GM13976 (cell line): ENCODE results near the gene KCNAB1.
"Not testable (repeated sequence)": the region's sequence is repeated elsewhere in the genome, so short reads cannot be mapped to it uniquely, and the experiment has no call there.

ENCODE experiments used
- DNase-seq: peaks from one replicate; pipeline ENCODE4 v3.0.0; 2012; ENCODE audit warnings: low spot score
- in situ Hi-C: fragments of 300-500 bp; cut with MboI; formaldehyde crosslinking; loops from one replicate; pipeline ENCODE4 v1.12.0; 2022; ENCODE audit warnings: low sequenced_read_pairs, mixed read lengths, inconsistent platforms; ENCODE audit not compliant: unreplicated experiment
- TF ChIP-seq, protein P1 (sequence below): IDR thresholded peaks from 2 replicates; pipeline ENCODE4 v1.5.1; 2012; ENCODE audit warnings: borderline replicate concordance, mild to moderate bottlenecking; ENCODE audit not compliant: insufficient read depth; ENCODE audit errors: extremely low read depth, missing control alignments, control extremely low read depth

KCNAB1 gene

DNA sequence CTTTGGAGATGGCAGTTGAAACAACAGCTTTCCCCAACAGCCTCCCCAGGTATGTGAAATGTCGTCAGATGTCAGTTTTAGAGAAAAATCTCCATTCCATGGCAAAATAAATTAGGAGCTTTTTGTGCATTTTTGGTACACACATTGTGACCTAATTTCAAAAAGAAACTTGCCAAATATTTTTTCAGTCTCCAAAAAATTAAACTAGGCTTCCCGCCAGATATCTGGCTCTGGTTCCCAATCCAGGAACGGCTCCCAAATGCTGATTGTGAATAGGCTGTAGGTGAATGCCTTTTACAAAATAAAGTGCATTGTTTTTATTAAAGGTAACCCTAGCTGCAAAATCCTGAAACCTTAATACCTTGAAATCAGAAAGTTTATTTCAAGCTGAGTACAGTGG, 10.9 kb downstream of the KCNAB1 start:
- DNase-seq = no peak
- TF ChIP-seq, protein P1, sequence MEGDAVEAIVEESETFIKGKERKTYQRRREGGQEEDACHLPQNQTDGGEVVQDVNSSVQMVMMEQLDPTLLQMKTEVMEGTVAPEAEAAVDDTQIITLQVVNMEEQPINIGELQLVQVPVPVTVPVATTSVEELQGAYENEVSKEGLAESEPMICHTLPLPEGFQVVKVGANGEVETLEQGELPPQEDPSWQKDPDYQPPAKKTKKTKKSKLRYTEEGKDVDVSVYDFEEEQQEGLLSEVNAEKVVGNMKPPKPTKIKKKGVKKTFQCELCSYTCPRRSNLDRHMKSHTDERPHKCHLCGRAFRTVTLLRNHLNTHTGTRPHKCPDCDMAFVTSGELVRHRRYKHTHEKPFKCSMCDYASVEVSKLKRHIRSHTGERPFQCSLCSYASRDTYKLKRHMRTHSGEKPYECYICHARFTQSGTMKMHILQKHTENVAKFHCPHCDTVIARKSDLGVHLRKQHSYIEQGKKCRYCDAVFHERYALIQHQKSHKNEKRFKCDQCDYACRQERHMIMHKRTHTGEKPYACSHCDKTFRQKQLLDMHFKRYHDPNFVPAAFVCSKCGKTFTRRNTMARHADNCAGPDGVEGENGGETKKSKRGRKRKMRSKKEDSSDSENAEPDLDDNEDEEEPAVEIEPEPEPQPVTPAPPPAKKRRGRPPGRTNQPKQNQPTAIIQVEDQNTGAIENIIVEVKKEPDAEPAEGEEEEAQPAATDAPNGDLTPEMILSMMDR = no peak
- in situ Hi-C loops = no loop called here

GRCh38 chr3:156131799-156132198, 11.4 kb downstream of the KCNAB1 start:
- TF ChIP-seq, protein P1 = no peak
- DNase-seq = no peak
- in situ Hi-C loops = no loop called here

DNA sequence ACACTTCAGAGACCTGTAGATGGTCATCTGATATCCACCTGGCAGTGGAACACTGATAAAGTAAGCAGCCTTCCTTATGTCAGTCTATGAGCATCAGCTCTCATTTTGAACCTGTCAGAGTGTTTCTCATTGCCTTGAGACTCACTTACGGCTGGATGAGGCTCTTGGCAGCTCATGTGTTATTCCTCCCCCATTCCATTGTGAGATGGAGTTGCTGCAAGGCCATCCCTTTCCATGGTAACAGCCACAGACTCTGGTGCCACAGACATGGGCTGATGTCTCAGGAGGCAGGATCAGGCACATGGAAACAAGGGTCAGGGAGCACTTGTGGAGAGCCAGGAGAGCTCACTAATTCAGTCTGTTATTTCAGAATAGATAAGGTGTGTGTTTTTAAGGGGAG, 11.9 kb downstream of the KCNAB1 start:
- no peak for DNase-seq
- TF ChIP-seq, protein P1 = peak; percentile 11
- in situ Hi-C loops = no loop called here

DNA sequence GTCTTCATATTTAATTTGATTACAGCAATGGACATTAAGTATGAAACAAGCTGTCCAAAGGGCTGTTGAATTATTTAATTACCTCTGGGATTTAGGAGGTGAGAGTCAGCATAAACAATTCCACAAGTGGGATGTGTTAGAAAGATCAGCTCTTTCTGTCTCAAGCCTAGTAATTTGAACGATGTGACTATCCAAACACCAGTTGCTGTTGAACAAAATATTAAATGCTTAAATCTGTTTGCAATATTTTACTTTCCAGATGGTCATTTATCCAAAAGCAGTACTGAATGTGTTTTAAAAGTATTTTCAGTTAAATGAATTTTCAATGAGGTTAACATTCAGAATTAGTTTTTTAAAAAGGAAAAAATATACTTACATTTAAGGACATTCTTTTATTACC, 12.7 kb downstream of the KCNAB1 start:
- in situ Hi-C loops = no loop called here
- no peak for DNase-seq
- TF ChIP-seq, protein P1 = no peak

DNA sequence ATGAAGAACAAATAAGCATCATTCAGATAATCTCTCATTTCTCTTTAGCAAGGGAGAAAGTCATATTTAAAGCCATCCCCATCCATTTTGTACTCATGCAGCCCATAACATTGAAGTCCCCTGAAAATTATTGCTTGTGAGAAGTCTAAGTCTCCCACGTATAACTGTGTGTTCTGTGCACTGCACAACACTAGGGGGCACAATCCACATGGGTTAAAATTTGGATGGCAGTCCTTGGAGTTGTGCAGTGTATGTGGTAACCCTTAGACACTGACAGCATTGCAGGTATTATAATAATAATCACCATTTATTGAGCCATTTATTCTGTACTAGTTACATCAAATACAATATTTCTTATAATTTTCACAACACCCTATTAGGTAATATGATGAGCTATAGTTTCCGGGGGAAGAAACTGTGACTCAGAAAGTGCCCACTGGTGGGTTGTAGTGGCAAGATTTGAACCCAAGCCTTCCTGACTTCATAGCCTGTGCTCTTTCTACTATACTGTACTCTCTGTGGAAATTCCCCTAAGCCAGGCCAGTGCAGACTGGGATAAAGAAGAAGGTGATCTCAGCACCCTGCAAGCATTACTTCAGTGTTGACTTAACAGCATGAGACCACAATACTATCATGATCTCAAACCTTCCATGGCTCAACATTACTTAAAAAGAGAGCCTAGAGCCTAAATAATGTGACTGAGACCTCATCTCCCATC, 15.7 kb downstream of the KCNAB1 start:
- in situ Hi-C loops = no loop called here
- TF ChIP-seq, protein P1 = peak; percentile 27
- no peak for DNase-seq

GRCh38 chr3:156137397-156137796, 17.0 kb downstream of the KCNAB1 start:
- not testable (repeated sequence) for DNase-seq

DNA sequence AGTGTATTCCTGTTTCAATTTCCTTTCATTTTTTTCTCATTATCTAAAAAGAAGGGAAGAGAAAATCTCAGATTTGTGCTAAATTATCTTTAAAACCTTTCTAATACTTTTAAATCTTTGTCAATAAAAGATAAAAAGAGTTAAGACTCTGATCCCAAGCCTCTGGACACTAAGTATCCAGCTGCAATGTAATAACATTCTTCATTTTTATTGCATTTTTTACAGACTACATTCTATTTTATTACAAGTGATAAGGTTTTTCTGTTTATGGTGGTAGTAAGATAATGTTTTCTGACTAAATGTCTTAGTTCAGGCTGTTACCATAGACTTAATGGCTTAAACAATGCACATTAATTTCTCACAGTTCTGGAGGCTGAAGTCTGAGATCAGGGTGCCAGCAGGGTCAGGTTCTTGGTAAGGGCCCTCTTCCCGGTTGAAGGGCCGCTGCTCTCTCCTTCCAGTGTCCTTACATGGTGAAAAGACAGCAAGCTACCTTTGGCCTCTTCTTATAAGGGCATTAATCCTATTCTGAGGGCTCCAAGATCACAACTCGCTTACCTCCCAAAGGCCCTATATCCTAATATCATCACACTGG, 19.7 kb downstream of the KCNAB1 start:
- no peak for DNase-seq
- TF ChIP-seq, protein P1 = no peak
- in situ Hi-C loops = no loop called here

More at GRCh38 chr3:156137397-156137796, 17.0 kb downstream of the KCNAB1 start:
- in situ Hi-C loops = not testable (repeated sequence)
